HUES64 (cell line): ENCODE measurements around the gene KDR.

Experiments
- H3K27ac ChIP-seq: 2 replicates; pipeline ENCODE4 v1.7.0; 2013; ENCODE audit warnings: low read depth, low read length, inconsistent platforms
- H3K27me3 ChIP-seq: 2 replicates; pipeline ENCODE4 v1.6.1; 2013; ENCODE audit warnings: mild to moderate bottlenecking, low read length; ENCODE audit not compliant: insufficient read depth
- H3K36me3 ChIP-seq: 2 replicates; pipeline ENCODE4 v1.6.1; 2013; ENCODE audit warnings: mild to moderate bottlenecking, low read length; ENCODE audit not compliant: insufficient read depth
- H3K4me1 ChIP-seq: 2 replicates; pipeline ENCODE4 v1.6.1; 2013; ENCODE audit warnings: mild to moderate bottlenecking, low read length, moderate library complexity; ENCODE audit not compliant: insufficient read depth
- H3K4me3 ChIP-seq: 2 replicates; pipeline ENCODE4 v1.5.1; 2013; ENCODE audit warnings: mild to moderate bottlenecking, low read length, moderate library complexity
- H3K9ac ChIP-seq: 2 replicates; pipeline ENCODE4 v1.6.1; 2013; ENCODE audit warnings: mild to moderate bottlenecking, low read depth, low read length
- H3K9me3 ChIP-seq: 2 replicates; pipeline ENCODE4 v1.6.1; 2013; ENCODE audit warnings: low read depth, low read length; ENCODE audit not compliant: insufficient read depth
- WGBS: fragments of 150-250, 120-280 bp; methylation state at CpG from one replicate; pipeline ENCODE4 v1.1.7; 2013; ENCODE audit warnings: missing lambda C conversion rate; 5-methylcytosine and 5-hydroxymethylcytosine counted together

Gene KDR

GRCh38 chr4:55154290-55154880 lies 29.0 kb upstream of the KDR start:
- WGBS = 90% methylated on average over 3 of the region's 5 CpGs
- Histone ChIP-seq H3K9ac (no peak overlapping the region), H3K36me3 (no peaks in the 10 kb centered on the region), H3K27ac (no peak overlapping the region), H3K9me3 (no peaks in the 10 kb centered on the region), H3K4me3 (no peak overlapping the region), H3K27me3 (no peaks in the 10 kb centered on the region), H3K4me1 (no peaks in the 10 kb centered on the region)

DNA sequence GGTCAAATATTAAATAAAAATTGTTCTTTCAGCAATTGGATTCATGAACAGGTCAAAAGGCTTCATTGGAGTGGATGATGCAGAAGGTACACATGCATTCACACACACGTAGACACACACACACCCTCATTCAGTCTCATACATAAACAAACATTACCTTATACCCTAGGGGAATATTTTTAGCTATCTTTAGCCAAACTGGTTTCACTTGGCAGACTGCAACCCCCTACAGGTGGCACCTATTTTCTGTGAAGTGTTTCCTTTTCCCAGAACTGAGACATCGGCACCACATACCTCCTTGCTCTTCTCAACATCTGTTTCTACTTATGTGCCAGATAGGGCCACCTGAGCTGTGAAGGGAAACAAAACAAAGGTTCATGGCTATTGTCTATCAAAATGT lies 18.5 kb upstream of the KDR start:
- H3K36me3 ChIP-seq = no peaks in the 10 kb centered on the region
- H3K4me3 ChIP-seq = no peak overlapping the region
- 90% methylated on average over 2 of the region's 2 CpGs for WGBS
- H3K27ac ChIP-seq = no peak overlapping the region
- no peaks in the 10 kb centered on the region for H3K9me3 ChIP-seq
- no peaks in the 10 kb centered on the region for H3K4me1 ChIP-seq
- no peak overlapping the region for H3K9ac ChIP-seq
- H3K27me3 ChIP-seq = no peaks in the 10 kb centered on the region

- no peak overlapping the region for H3K27ac ChIP-seq
- no peak overlapping the region for H3K9ac ChIP-seq
- H3K27me3 ChIP-seq = no peaks in the 10 kb centered on the region
- WGBS = 90% methylated on average over 2 of the region's 4 CpGs
- H3K36me3 ChIP-seq = no peaks in the 10 kb centered on the region
- H3K4me3 ChIP-seq = no peak overlapping the region
- H3K9me3 ChIP-seq = no peaks in the 10 kb centered on the region
- peaks cover 12% of the 10 kb centered on the region for H3K4me1 ChIP-seq
Measured at GRCh38 chr4:55138367-55138766, 13.0 kb upstream of the KDR start.

GRCh38 chr4:55136634-55137033 lies 11.2 kb upstream of the KDR start:
- WGBS = 100% methylated on average over 1 of the region's 2 CpGs

GRCh38 chr4:55133951-55134350 lies 8.6 kb upstream of the KDR start:
- no peak overlapping the region for H3K9ac ChIP-seq
- no peaks in the 10 kb centered on the region for H3K9me3 ChIP-seq
- H3K36me3 ChIP-seq = no peaks in the 10 kb centered on the region
- H3K4me1 ChIP-seq = peaks cover 30% of the 10 kb centered on the region
- H3K27ac ChIP-seq = peak overlapping the region; percentile 21; the same call in 1 of the 2 replicates
- H3K27me3 ChIP-seq = no peaks in the 10 kb centered on the region
- no peak overlapping the region for H3K4me3 ChIP-seq
- 97% methylated on average over 3 of the region's 3 CpGs for WGBS

More at GRCh38 chr4:55136634-55137033, 11.2 kb upstream of the KDR start:
- Histone ChIP-seq H3K9me3 (no peaks in the 10 kb centered on the region), H3K27me3 (no peaks in the 10 kb centered on the region), H3K9ac (no peak overlapping the region), H3K4me1 (peaks cover 23% of the 10 kb centered on the region), H3K27ac (no peak overlapping the region), H3K4me3 (no peak overlapping the region), H3K36me3 (no peaks in the 10 kb centered on the region)

- Histone ChIP-seq H3K4me1 (peaks cover 30% of the 10 kb centered on the region), H3K9me3 (no peaks in the 10 kb centered on the region), H3K27me3 (no peaks in the 10 kb centered on the region), H3K27ac (peak overlapping the region; percentile 78), H3K36me3 (no peaks in the 10 kb centered on the region), H3K4me3 (no peak overlapping the region), H3K9ac (0 out of 2 replicates have a peak overlapping the region, but pooled peaks have one; percentile 11)
- 14% methylated on average over 1 of the region's 1 CpG for WGBS
Measured at GRCh38 chr4:55132775-55133174, 7.4 kb upstream of the KDR start.

GRCh38 chr4:55127521-55127920 lies 2.1 kb upstream of the KDR start:
- Histone ChIP-seq H3K27ac (no peak overlapping the region), H3K9ac (no peak overlapping the region), H3K9me3 (no peaks in the 10 kb centered on the region), H3K36me3 (no peaks in the 10 kb centered on the region), H3K4me3 (no peak overlapping the region), H3K27me3 (peaks cover 36% of the 10 kb centered on the region), H3K4me1 (peaks cover 20% of the 10 kb centered on the region)
- WGBS = 89% methylated on average over 4 of the region's 4 CpGs

DNA sequence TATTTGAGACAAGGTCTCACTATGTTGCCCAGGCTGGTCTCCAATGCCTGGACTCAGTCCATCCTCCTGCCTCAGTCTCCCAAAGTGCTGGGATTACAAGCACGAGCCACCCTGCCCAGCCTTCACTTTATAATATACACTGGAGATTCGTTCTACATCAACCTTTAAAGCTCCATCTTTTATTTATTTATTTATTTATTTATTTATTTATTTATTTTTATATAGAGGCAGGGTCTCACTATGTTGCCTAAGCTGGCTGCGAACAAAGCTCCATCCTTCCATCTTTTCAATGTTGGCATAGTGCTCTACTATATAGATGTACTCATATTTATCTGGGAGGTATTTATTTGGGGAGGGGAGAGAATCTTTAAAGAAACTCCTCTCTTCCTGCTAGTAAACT lies 1.7 kb upstream of the KDR start:
- H3K4me3 ChIP-seq = no peak overlapping the region
- peaks cover 19% of the 10 kb centered on the region for H3K4me1 ChIP-seq
- no peaks in the 10 kb centered on the region for H3K9me3 ChIP-seq
- no peaks in the 10 kb centered on the region for H3K36me3 ChIP-seq
- H3K27me3 ChIP-seq = peaks cover 36% of the 10 kb centered on the region
- H3K27ac ChIP-seq = no peak overlapping the region
- WGBS = 92% methylated on average over 1 of the region's 3 CpGs
- no peak overlapping the region for H3K9ac ChIP-seq

- 0 out of 2 replicates have a peak overlapping the region, but pooled peaks have one; percentile 7 for H3K9ac ChIP-seq
Measured at GRCh38 chr4:55125763-55126541, 557 bp upstream of the KDR start.

DNA sequence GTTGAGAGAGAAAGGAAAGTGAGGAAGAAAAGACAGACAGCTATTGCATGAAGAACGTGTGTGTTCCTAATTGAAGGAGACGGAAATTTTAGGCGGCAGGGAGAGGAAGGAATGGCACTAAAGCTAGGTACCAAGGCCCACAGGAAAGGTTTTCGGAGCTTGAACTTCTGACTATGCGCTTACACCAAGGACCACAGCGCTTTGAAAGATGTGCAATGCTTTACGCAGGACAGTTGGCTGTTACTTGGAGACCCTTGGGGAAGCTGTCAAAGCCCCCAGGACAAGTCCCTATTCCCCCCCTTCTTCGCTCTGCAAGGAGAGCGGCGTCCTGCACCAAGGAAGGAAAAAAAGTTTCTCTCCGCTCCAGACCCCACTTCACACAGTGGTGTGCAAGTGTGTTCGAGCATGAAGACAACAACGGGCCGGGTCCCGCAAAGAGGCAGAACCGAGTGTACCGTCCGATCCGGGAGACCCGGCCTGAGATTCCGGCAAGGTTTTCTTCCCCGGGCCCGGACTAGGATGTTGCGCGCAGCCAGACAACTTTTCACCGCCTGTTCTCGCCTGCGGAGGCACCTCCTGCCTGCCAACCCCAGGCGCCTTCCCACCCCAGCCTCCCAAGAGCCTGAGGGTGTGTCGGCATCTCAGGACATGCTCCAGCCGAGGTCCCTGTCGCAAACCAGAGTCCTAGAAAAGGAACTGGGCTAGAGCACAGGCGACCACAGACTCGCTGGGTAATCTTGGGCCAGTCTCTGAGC lies 896 bp downstream of the KDR start:
- Histone ChIP-seq H3K27ac (no peak overlapping the region), H3K9me3 (no peaks in the 10 kb centered on the region), H3K27me3 (peaks cover 36% of the 10 kb centered on the region), H3K9ac (peak overlapping the region; percentile 54), H3K4me1 (peaks cover 17% of the 10 kb centered on the region; the same call in 1 of the 2 replicates), H3K4me3 (peak overlapping the region; percentile 75), H3K36me3 (peaks cover 19% of the 10 kb centered on the region)
- WGBS = 5% methylated on average over 34 of the region's 34 CpGs

More at GRCh38 chr4:55125763-55126541, 557 bp upstream of the KDR start:
- H3K27ac ChIP-seq = no peak overlapping the region
- H3K27me3 ChIP-seq = peaks cover 36% of the 10 kb centered on the region
- H3K36me3 ChIP-seq = 0 out of 2 replicates have a peak, but pooled peaks cover 5% of the 10 kb centered on the region
- 0 out of 2 replicates have a peak, but pooled peaks cover 14% of the 10 kb centered on the region for H3K4me1 ChIP-seq
- H3K9me3 ChIP-seq = no peaks in the 10 kb centered on the region
- H3K4me3 ChIP-seq = peak overlapping the region; percentile 75
- WGBS = 6% methylated on average over 32 of the region's 32 CpGs

- Histone ChIP-seq H3K4me1 (peaks cover 17% of the 10 kb centered on the region; the same call in 1 of the 2 replicates), H3K9me3 (no peaks in the 10 kb centered on the region), H3K4me3 (peak overlapping the region; percentile 75), H3K27ac (no peak overlapping the region), H3K9ac (peak overlapping the region; percentile 54; the same call in 1 of the 2 replicates), H3K27me3 (peaks cover 36% of the 10 kb centered on the region), H3K36me3 (peaks cover 21% of the 10 kb centered on the region)
- 35% methylated on average over 6 of the region's 6 CpGs for WGBS
Measured at GRCh38 chr4:55123791-55124190, 1.6 kb downstream of the KDR start.
